Activated naive CD8-positive, alpha-beta T cell treated with anti-CD3 and anti-CD28 coated beads for 36 hours (primary cell): ENCODE data around the gene IGSF9B. TPM values are rescaled to one million over a fixed set of nuclear protein-coding genes. Genes with fewer than 3 reads are reported as not detected.

Source experiments
- DNase-seq: peaks from one replicate; pipeline ENCODE4 v3.0.0; 2021
- H3K27ac Mint-ChIP-seq: one replicate; pipeline ENCODE4 v1.8.0; 2022; ENCODE audit warnings: mild to moderate bottlenecking, moderate library complexity, mixed read lengths
- H3K27me3 Mint-ChIP-seq: one replicate; pipeline ENCODE4 v1.8.0; 2022; ENCODE audit warnings: mild to moderate bottlenecking, mixed read lengths
- H3K36me3 Mint-ChIP-seq: one replicate; pipeline ENCODE4 v1.8.0; 2021; ENCODE audit warnings: mild to moderate bottlenecking, mixed read lengths
- H3K4me1 Mint-ChIP-seq: one replicate; pipeline ENCODE4 v1.8.0; 2021; ENCODE audit warnings: mixed read lengths
- H3K4me3 Mint-ChIP-seq: one replicate; pipeline ENCODE4 v1.8.0; 2022; ENCODE audit warnings: mild to moderate bottlenecking, moderate library complexity, mixed read lengths
- H3K9me3 Mint-ChIP-seq: one replicate; pipeline ENCODE4 v1.8.0; 2022; ENCODE audit warnings: mixed read lengths
- total RNA-seq, 2 experiments: library from RNA; stranded (reverse); gene quantifications; one replicate each; pipeline ENCODE4 v1.2.3, GENCODE V29; 2021

Gene IGSF9B
- total RNA-seq, 2 experiments from 2014 or later: 36.0 to 46.5 TPM

DNA sequence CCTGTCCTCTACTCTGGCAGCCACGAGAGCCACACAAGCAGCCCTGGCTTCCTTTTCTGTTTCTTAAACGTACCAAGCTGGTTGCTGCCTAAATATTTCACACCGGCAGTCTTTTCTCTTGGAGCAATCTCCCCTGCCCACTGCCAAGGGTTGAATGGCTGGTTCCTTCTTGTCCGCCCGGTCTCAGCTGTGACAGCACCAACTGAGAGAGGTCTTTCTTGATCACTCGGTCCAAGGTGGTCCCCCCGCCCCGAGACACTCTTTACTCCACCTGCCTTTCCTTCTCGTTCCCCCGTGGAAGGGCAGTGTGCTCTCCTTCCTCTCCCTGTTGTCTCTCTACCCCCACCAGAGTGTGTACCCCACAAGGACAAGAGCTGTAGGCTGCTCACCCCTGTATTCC is 33.7 kb upstream of the IGSF9B start:
- no peaks in the 10 kb centered on the region for H3K27me3 Mint-ChIP-seq

DNA sequence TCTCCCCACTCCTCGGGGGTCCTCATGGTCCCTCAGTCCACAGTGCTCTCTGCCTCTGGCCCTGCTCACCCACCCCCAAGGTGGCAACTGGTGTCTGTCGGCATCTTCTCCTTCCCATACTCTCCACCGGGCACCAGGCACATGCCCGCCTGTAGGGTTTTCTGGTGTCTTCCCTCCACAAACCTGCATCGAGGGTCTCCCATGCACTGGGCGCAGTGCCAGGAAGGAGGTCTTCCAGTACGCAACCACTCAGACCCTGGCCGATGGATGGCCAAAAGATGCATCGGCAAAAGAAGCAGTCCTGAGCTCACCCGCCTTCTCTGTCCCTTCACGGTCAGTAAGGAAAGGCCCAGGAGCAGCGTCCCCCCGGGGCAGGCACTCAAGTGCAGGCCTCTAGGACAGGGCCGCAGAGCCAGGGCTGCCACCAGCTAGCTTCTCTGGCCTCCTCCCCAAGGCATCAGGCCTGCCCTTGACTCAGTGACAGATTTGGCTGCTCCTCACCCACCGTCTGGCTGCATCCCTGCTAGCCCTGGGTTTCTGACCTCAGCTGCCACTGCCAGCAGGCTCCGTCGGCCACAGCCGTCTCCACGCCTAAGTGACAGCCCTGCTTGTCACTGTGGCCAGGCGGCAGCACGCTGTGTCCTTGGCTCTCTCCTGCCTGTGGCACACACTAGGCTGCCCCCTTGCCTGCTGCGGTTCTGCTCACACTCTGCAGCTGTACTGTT is 32.1 kb upstream of the IGSF9B start:
- no peak overlapping the region for H3K4me3 Mint-ChIP-seq
- peaks cover 19% of the 10 kb centered on the region for H3K4me1 Mint-ChIP-seq
- no peaks in the 10 kb centered on the region for H3K9me3 Mint-ChIP-seq
- H3K27me3 Mint-ChIP-seq: no peaks in the 10 kb centered on the region
- no peak overlapping the region for H3K27ac Mint-ChIP-seq
- DNase-seq: no peak
- H3K36me3 Mint-ChIP-seq: no peaks in the 10 kb centered on the region

More for the DNA sequence above, 33.7 kb upstream of the IGSF9B start:
- Mint-ChIP-seq H3K9me3 (no peaks in the 10 kb centered on the region), H3K36me3 (no peaks in the 10 kb centered on the region), H3K4me1 (peaks cover 23% of the 10 kb centered on the region), H3K4me3 (no peak overlapping the region), H3K27ac (no peak overlapping the region)
- no peak for DNase-seq

DNA sequence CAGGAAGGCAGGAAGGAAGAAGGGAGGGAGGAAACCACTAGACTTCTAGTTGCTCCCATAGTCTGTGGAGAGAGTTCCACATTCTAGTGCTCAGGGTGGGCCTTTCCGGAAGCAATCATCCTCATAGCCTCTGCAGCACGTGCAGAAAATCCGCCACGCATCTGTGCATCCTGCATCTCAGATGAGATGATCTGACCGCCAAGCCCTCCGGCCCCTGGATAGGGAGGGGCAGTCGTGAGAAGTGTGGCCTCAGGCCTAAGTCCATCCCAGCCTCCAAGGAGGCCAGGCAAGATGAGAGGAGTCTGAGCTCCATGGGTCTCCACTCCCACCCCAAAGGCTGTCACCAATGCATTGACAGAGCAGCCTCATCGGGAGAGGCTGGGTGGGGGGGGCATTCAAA is 30.4 kb upstream of the IGSF9B start:
- H3K27me3 Mint-ChIP-seq: no peaks in the 10 kb centered on the region
- no peak overlapping the region for H3K27ac Mint-ChIP-seq
- H3K4me1 Mint-ChIP-seq: peaks cover 19% of the 10 kb centered on the region
- H3K4me3 Mint-ChIP-seq: no peak overlapping the region
- DNase-seq: no peak
- H3K9me3 Mint-ChIP-seq: no peaks in the 10 kb centered on the region
- H3K36me3 Mint-ChIP-seq: no peaks in the 10 kb centered on the region

DNA sequence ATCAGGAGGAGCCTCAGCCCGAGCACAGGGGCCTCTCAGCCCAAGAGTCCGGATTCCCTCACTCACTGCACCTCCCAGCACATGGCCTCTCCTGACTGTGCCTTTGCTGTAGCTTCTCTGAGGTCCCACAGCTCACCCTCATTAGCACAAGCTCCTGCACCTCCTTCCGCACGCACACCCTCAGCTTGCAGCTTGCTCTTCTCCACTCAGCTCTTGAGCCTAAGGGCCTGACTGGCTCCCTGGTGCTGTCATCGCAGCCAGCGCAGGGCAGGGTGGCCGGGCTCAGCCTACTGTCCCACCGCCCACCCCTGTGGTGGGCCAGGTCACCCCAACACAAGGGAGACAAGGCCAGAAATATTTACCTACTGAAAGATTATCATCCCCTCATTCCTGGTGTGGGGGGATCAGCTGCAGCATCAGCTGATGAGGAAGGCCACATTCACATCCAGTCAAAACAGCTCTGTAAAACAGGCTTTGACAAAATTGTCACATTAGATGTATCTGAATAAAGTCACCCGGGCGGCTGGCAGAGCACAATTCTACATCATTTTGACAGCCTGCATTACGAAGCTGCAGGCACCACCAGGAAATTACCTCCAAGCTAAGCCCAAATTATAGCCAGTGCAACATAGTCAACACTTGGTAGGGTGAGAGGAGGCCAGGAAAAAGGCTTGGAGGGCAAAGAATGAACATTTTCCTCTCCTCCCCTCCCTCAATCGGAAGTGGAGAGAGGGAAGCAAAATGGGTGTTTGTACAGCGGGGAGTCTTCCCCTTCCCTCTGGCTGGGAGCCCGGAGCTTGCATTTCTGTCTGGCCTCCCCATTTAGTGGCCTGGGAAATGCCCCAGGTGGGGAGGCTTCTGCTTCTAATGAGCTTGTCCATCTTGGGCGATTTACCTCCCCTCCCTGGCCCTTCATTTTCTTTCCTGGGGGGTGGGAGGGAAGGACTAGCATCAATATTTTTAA is 29.5 kb upstream of the IGSF9B start:
- DNase-seq: no peak
- no peak overlapping the region for H3K27ac Mint-ChIP-seq
- H3K36me3 Mint-ChIP-seq: no peaks in the 10 kb centered on the region
- H3K4me3 Mint-ChIP-seq: no peak overlapping the region
- peaks cover 16% of the 10 kb centered on the region for H3K4me1 Mint-ChIP-seq
- no peaks in the 10 kb centered on the region for H3K27me3 Mint-ChIP-seq
- H3K9me3 Mint-ChIP-seq: no peaks in the 10 kb centered on the region

DNA sequence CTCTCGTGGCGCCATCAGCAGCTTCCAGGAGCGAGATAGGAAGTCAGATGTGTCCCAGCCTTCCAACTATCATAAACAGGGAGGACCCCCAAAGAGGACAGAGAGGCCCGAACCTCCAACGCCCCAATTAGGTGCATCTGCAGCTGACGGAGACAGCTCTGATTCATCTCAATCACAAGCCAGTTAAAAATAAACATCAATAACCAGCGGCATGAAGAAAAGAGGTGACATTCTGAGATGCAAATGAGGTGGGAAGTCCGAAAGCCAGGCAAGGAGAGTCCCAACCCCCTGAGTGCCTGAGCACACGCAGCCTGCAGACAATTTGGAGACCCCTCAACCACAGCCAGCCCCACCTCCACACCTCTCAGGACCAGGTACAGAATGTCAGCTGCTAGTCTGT is 28.1 kb upstream of the IGSF9B start:
- no peak for DNase-seq
- Mint-ChIP-seq H3K4me3 (no peak overlapping the region), H3K9me3 (no peaks in the 10 kb centered on the region), H3K27me3 (no peaks in the 10 kb centered on the region), H3K27ac (no peak overlapping the region), H3K4me1 (peaks cover 4% of the 10 kb centered on the region), H3K36me3 (no peaks in the 10 kb centered on the region)

DNA sequence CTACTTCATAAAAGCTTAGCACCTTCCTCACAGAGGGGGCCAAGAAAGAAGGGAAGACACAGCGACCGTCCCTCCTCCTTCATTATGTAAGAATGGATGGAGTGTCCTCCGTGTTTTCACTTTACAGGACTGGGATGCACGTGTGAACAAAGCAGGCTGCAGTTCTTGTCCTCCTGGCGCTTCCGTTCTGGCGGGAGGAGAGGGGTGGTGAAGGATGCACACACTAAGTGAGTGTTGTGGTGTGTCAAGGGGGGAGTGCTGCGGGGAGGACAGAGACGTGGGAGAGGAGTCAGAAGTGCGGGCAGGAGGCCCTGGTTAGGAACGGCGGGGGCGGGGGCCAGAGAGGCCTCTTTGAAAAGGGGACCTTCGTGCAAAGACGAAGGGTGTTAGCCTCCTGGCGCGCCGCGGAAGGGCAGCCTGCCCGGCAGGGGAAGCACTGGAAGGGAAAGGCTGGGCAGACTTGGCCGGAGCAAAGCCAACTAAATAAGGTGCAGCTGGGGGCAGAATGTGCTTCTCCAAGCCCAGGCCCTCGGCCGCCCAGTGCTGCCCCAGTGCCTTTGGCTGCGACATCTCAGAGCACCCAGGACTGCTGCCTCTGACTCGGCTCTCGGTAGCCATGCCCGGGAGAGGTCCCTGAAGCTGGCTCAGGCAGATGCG is 27.0 kb upstream of the IGSF9B start:
- no peaks in the 10 kb centered on the region for H3K27me3 Mint-ChIP-seq
- H3K4me1 Mint-ChIP-seq: peaks cover 2% of the 10 kb centered on the region
- no peak for DNase-seq

DNA sequence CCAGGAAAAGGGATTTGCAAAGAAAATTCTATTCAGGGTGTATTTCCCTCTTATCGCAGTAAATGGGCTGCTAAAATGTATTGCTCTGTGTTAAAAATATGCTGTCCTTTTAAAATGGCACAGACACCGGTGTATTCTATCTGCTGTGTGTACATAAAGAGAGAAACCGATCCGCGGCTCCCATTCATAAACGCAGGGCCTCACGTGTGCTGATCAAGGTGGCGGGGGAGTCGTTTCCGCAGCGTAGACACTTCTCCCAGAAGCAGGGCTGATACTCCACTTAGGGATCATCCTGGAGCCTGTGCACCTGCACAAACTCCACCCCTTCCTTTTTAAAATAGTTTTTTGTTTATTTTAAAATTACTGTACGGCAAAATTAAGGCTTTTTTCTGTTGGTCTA is 26.1 kb upstream of the IGSF9B start:
- Mint-ChIP-seq H3K27me3 (no peaks in the 10 kb centered on the region), H3K9me3 (no peaks in the 10 kb centered on the region), H3K4me1 (no peaks in the 10 kb centered on the region), H3K4me3 (no peak overlapping the region), H3K27ac (no peak overlapping the region), H3K36me3 (no peaks in the 10 kb centered on the region)
- no peak for DNase-seq

More for the DNA sequence above, 27.0 kb upstream of the IGSF9B start:
- H3K9me3 Mint-ChIP-seq: no peaks in the 10 kb centered on the region
- no peaks in the 10 kb centered on the region for H3K36me3 Mint-ChIP-seq
- no peak overlapping the region for H3K27ac Mint-ChIP-seq
- H3K4me3 Mint-ChIP-seq: no peak overlapping the region

DNA sequence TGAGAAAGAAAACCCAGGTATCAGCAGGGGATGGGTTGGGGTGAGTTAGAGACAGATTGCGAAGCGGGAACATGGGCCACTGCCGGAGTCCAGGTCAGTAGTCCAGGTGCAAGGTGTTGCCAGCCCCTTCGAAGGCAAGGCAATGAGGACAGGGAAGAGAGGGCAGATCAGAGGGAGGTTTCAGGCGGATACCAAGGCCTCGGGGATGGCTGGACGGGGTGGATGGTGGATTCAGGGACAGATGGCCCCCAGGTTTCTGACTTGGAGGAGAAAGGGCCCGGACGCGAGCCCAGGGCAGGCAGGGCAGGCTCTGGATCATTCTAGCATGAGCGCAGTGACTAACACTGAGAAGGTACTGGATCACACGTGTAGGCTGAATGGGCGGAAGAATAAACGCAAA is 25.4 kb upstream of the IGSF9B start:
- Mint-ChIP-seq H3K4me1 (peaks cover 2% of the 10 kb centered on the region), H3K27me3 (no peaks in the 10 kb centered on the region), H3K36me3 (no peaks in the 10 kb centered on the region), H3K4me3 (no peak overlapping the region), H3K27ac (no peak overlapping the region), H3K9me3 (no peaks in the 10 kb centered on the region)
- DNase-seq: no peak

DNA sequence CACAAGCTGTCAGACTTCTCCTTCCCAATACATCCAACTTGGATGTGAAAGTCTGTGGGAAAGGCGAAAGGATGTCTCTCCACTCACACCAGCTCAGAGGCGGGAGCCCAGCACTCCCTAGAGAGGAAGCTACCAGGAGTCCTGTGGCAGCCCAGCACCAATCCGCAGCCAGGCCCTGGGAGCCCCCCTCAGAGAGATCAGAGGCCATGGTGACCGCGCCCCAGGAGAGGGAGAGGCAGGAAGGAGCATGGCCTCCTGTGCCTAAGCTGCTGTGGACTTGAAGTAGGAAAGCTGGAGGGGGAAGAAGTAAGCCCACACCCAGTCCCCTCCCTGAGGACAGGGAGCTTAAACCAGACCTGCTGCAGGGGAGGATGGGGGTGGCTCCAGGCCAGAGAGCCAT is 24.4 kb upstream of the IGSF9B start:
- no peaks in the 10 kb centered on the region for H3K36me3 Mint-ChIP-seq
- peaks cover 6% of the 10 kb centered on the region for H3K4me1 Mint-ChIP-seq
- no peak for DNase-seq
- H3K9me3 Mint-ChIP-seq: no peaks in the 10 kb centered on the region
- no peak overlapping the region for H3K27ac Mint-ChIP-seq
- H3K27me3 Mint-ChIP-seq: no peaks in the 10 kb centered on the region
- no peak overlapping the region for H3K4me3 Mint-ChIP-seq

DNA sequence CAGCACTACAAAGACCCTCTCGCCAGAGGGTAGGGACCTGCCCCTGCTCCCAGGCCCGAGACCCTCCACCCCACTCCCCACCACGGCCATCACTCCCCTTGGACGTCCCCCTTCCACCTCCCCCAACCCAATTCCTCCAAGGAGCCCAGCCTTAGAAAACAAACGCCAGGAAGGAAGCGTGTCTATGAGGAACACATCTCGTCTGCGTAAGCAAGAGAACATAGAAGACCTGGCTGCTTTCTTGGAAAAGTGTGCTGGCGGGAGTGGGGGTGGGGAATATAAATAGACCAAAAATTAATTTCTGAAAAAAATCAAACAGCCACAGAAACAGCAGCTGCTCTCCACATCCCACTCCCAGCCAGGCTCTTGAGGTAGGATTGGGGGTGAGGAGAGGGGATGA is 23.9 kb upstream of the IGSF9B start:
- H3K4me1 Mint-ChIP-seq: peaks cover 6% of the 10 kb centered on the region
- no peak overlapping the region for H3K27ac Mint-ChIP-seq
- H3K4me3 Mint-ChIP-seq: no peak overlapping the region
- DNase-seq: no peak
- H3K27me3 Mint-ChIP-seq: no peaks in the 10 kb centered on the region
- H3K36me3 Mint-ChIP-seq: no peaks in the 10 kb centered on the region
- no peaks in the 10 kb centered on the region for H3K9me3 Mint-ChIP-seq

DNA sequence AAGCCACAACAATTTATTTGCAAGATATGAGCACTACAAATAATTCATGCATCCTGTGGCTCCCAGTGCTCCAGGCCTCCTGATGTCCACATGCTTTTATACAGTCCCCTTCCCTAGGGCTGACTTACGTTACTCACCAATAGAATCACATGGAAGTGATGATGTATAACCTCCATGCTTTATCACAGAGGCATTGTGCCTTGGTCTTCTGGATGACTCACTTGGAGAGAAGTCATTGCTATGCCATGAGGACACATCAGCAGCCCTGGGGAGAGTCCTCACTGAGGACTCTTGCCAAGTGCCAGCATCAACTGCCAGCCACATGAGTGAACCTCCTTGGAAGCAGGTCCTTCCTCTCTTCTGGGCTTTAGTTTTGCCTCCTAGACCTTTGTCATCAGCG is 22.0 kb upstream of the IGSF9B start:
- Mint-ChIP-seq H3K4me1 (peaks cover 6% of the 10 kb centered on the region), H3K36me3 (no peaks in the 10 kb centered on the region), H3K9me3 (no peaks in the 10 kb centered on the region), H3K27ac (no peak overlapping the region), H3K4me3 (no peak overlapping the region), H3K27me3 (no peaks in the 10 kb centered on the region)
- DNase-seq: no peak

DNA sequence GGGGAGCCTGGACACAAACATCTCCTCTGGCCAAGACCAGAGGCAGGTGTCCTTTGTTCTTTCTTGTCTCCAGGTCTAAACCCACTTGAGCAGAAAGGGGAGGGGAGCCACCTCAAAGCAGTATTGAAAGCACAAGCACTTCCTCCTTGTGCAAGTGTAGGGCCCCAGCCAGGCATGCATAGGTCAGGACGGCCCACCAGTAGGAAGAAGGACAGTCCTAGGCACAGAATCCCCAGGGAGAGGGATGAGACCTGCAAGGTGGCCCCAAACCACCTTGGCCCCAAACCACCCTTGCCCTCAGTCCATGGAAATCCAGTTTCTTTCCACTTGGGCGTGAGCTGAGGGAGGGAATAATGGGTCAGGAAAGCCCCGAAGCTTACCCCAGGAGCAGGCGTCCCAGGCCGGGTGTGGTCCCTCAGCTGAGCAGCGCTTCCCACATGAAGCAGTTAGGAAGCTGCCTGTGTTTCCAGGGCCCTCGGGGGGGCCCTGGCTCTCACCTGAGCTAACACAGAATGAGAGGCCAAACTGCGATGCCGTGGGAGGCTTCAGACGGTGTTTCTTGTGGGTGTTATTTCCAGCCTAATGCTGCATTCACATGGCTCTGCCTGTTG is 20.4 kb upstream of the IGSF9B start:
- Mint-ChIP-seq H3K27ac (no peak overlapping the region), H3K9me3 (no peaks in the 10 kb centered on the region), H3K4me3 (no peak overlapping the region), H3K36me3 (no peaks in the 10 kb centered on the region), H3K27me3 (no peaks in the 10 kb centered on the region), H3K4me1 (peaks cover 6% of the 10 kb centered on the region)
- DNase-seq: no peak

DNA sequence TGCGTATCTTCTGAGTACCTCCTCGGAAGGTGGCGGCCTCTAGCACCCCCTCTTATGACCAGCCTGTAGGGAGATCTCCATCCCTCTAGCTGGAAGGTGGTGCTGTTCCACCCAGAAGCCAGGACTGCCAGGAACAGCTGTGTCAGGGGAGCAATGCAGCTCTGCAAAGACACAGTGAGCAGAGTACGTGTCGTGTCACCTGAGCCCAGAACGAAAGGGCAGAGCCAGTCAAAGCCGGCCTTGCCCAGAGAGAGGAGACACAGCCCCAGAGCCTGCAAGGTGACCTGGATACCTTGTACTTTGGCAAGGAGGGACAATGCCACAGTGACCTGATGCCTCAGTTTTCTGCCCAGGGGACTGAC is 18.7 kb upstream of the IGSF9B start:
- H3K4me3 Mint-ChIP-seq: no peak overlapping the region
- H3K27me3 Mint-ChIP-seq: no peaks in the 10 kb centered on the region

DNA sequence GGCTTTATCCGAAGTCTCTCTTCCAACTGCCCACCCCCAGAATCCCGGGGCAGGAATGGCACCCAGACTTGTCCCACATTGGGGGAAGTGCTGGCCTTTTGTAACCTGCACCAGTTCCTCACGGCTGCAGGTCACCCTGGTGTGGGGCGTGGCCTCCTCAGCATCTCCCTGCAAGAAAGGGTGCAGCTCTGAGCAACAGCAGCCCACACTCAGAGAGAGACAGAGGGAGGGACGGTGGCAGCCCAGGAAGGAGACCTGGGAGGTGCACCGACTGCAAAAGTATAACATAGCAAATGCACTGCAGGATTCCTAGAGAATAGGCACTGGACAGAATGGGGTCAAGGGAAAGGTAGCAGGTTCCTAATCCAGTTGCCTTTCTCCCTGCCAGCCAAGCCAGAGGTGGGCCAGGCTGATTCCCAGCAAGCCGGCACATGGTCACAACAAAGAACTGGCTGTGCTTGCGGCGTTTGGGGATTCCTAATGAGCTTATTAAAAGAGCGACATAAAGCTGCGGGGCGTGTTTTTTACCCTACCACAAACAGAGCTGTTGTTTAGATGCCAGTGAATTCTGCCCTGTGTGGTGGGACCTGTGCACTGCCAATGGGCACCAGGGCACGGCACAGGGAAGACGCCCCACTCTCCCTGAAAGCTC is 18.2 kb upstream of the IGSF9B start:
- no peaks in the 10 kb centered on the region for H3K27me3 Mint-ChIP-seq
- no peaks in the 10 kb centered on the region for H3K36me3 Mint-ChIP-seq
- H3K4me1 Mint-ChIP-seq: peaks cover 6% of the 10 kb centered on the region
- no peak overlapping the region for H3K4me3 Mint-ChIP-seq
- no peak for DNase-seq
- H3K9me3 Mint-ChIP-seq: no peaks in the 10 kb centered on the region
- no peak overlapping the region for H3K27ac Mint-ChIP-seq

More for the DNA sequence above, 18.7 kb upstream of the IGSF9B start:
- DNase-seq: no peak
- no peaks in the 10 kb centered on the region for H3K9me3 Mint-ChIP-seq
- no peaks in the 10 kb centered on the region for H3K36me3 Mint-ChIP-seq
- H3K27ac Mint-ChIP-seq: no peak overlapping the region
- peaks cover 6% of the 10 kb centered on the region for H3K4me1 Mint-ChIP-seq
